H9 (cell line): Measurements from ENCODE around the gene MED27. TPM values are rescaled to one million over a fixed set of nuclear protein-coding genes. Genes with fewer than 3 reads are reported as not detected.

Experiments used
- DNase-seq: peaks from one replicate; pipeline ENCODE4 v3.0.0-alpha.2; 2017
- H2AFZ ChIP-seq: one replicate; pipeline ENCODE4 v1.6.1; 2013; ENCODE audit warnings: mild to moderate bottlenecking, low read length, control low read depth, moderate library complexity
- H2AK5ac ChIP-seq: 2 replicates; pipeline ENCODE4 v1.6.1; 2013; ENCODE audit warnings: low read length, control low read depth, mixed read lengths; ENCODE audit not compliant: insufficient read length
- H2BK120ac ChIP-seq: one replicate; pipeline ENCODE4 v1.6.1; 2013; ENCODE audit warnings: low read depth, mild to moderate bottlenecking, low read length, control low read depth, inconsistent platforms; ENCODE audit not compliant: poor library complexity, severe bottlenecking
- H2BK12ac ChIP-seq: 2 replicates; pipeline ENCODE4 v1.6.1; 2013; ENCODE audit warnings: low read length, control low read depth, mixed read lengths, low read depth; ENCODE audit not compliant: insufficient read length
- H2BK15ac ChIP-seq: 2 replicates; pipeline ENCODE4 v1.6.1; 2013; ENCODE audit warnings: low read depth, low read length, control low read depth
- H2BK20ac ChIP-seq: one replicate; pipeline ENCODE4 v1.6.1; 2013; ENCODE audit warnings: low read depth, mild to moderate bottlenecking, low read length, control low read depth, inconsistent platforms; ENCODE audit not compliant: poor library complexity, severe bottlenecking
- H2BK5ac ChIP-seq: 2 replicates; pipeline ENCODE4 v1.6.1; 2013; ENCODE audit warnings: low read length, control low read depth, mixed read lengths; ENCODE audit not compliant: insufficient read length
- H3K14ac ChIP-seq: 2 replicates; pipeline ENCODE4 v1.6.1; 2013; ENCODE audit warnings: low read length, control low read depth; ENCODE audit not compliant: insufficient read depth
- H3K18ac ChIP-seq: 2 replicates; pipeline ENCODE4 v1.6.1; 2013; ENCODE audit warnings: low read depth, mild to moderate bottlenecking, mixed read lengths, low read length, control low read depth; ENCODE audit not compliant: insufficient read length
- H3K23ac ChIP-seq: 2 replicates; pipeline ENCODE4 v1.6.1; 2013; ENCODE audit warnings: low read length, control low read depth, mixed read lengths, low read depth; ENCODE audit not compliant: insufficient read length
- H3K23me2 ChIP-seq: 2 replicates; pipeline ENCODE4 v1.6.1; 2013; ENCODE audit warnings: low read depth, mild to moderate bottlenecking, mixed read lengths, low read length, control low read depth; ENCODE audit not compliant: insufficient read length, poor library complexity, severe bottlenecking
- H3K27ac ChIP-seq: 2 replicates; pipeline ENCODE4 v1.5.1; 2013; ENCODE audit warnings: low read length, control low read depth, mixed read lengths, low read depth; ENCODE audit not compliant: insufficient read length
- H3K27me3 ChIP-seq: 2 replicates; pipeline ENCODE4 v1.6.1; 2013; ENCODE audit warnings: low read length, control low read depth, inconsistent platforms; ENCODE audit not compliant: insufficient read depth
- H3K4ac ChIP-seq: 2 replicates; pipeline ENCODE4 v1.6.1; 2013; ENCODE audit warnings: low read depth, mild to moderate bottlenecking, control low read depth, inconsistent platforms, low read length, moderate library complexity
- H3K4me1 ChIP-seq: 2 replicates; pipeline ENCODE4 v1.6.1; 2013; ENCODE audit warnings: low read length, control low read depth, inconsistent platforms; ENCODE audit not compliant: insufficient read depth
- H3K4me2 ChIP-seq: 2 replicates; pipeline ENCODE4 v1.6.1; 2013; ENCODE audit warnings: low read length, control low read depth, mixed read lengths; ENCODE audit not compliant: insufficient read length, insufficient read depth
- H3K56ac ChIP-seq: 2 replicates; pipeline ENCODE4 v1.6.1; 2013; ENCODE audit warnings: low read depth, mild to moderate bottlenecking, mixed read lengths, low read length, control low read depth; ENCODE audit not compliant: insufficient read length
- H3K79me1 ChIP-seq: 2 replicates; pipeline ENCODE4 v1.6.1; 2013; ENCODE audit warnings: low read depth, mild to moderate bottlenecking, moderate library complexity, low read length, control low read depth, inconsistent platforms; ENCODE audit not compliant: insufficient read depth, poor library complexity, severe bottlenecking
- H3K79me2 ChIP-seq: 2 replicates; pipeline ENCODE4 v1.6.1; 2013; ENCODE audit warnings: low read length, control low read depth, inconsistent platforms; ENCODE audit not compliant: insufficient read depth
- H3K9ac ChIP-seq: 2 replicates; pipeline ENCODE4 v1.6.1; 2013; ENCODE audit warnings: low read length, control low read depth, mixed read lengths; ENCODE audit not compliant: insufficient read length; ENCODE audit errors: extremely low read depth
- H3K9me3 ChIP-seq: one replicate; pipeline ENCODE4 v1.6.1; 2013; ENCODE audit warnings: low read depth, low read length, inconsistent platforms; ENCODE audit not compliant: control insufficient read depth
- H3T11ph ChIP-seq: one replicate; pipeline ENCODE4 v1.6.1; 2013; ENCODE audit warnings: mild to moderate bottlenecking, low read length, control low read depth, inconsistent platforms
- H4K20me1 ChIP-seq: one replicate; pipeline ENCODE4 v1.6.1; 2013; ENCODE audit not compliant: control insufficient read depth, insufficient read length, insufficient read depth
- H4K5ac ChIP-seq: 2 replicates; pipeline ENCODE4 v1.6.1; 2013; ENCODE audit warnings: low read depth, mild to moderate bottlenecking, mixed read lengths, low read length, control low read depth; ENCODE audit not compliant: insufficient read length
- H4K8ac ChIP-seq: replicated peaks from 2 replicates; pipeline ENCODE4 v1.6.1; 2013; ENCODE audit warnings: low read length, control low read depth, mixed read lengths, low read depth; ENCODE audit not compliant: insufficient read length
- H4K91ac ChIP-seq: 2 replicates; pipeline ENCODE4 v1.6.1; 2013; ENCODE audit warnings: low read depth, mild to moderate bottlenecking, moderate library complexity, mixed read lengths, low read length, control low read depth; ENCODE audit not compliant: insufficient read length
- H3K27ac Mint-ChIP-seq, 3 experiments: 2 replicates in 2 of 3; 3 replicates in 1 of 3; pipeline ENCODE4 v1.8.0; 2020 to 2021; ENCODE audit warnings: mixed read lengths in 3 of 3, mild to moderate bottlenecking in 1 of 3, moderate library complexity in 1 of 3
- H3K27me3 Mint-ChIP-seq: 2 replicates; pipeline ENCODE4 v1.8.0; 2021; ENCODE audit warnings: low read depth, mild to moderate bottlenecking, moderate library complexity, mixed read lengths
- H3K36me3 Mint-ChIP-seq, 3 experiments: 2 replicates in 2 of 3; 3 replicates in 1 of 3; pipeline ENCODE4 v1.8.0; 2020 to 2021; ENCODE audit warnings: low read depth in 3 of 3, mixed read lengths in 3 of 3; ENCODE audit not compliant: insufficient read depth in 1 of 3
- H3K4me1 Mint-ChIP-seq, 2 experiments: 2 replicates each; pipeline ENCODE4 v1.8.0; 2020; ENCODE audit warnings: mixed read lengths in 2 of 2
- H3K4me3 Mint-ChIP-seq, 2 experiments: 2 replicates in 1 of 2; 3 replicates in 1 of 2; pipeline ENCODE4 v1.8.0; 2020 to 2021; ENCODE audit warnings: mild to moderate bottlenecking in 2 of 2, mixed read lengths in 2 of 2, moderate library complexity in 1 of 2
- H3K9me3 Mint-ChIP-seq, 2 experiments: 2 replicates in 1 of 2; 3 replicates in 1 of 2; pipeline ENCODE4 v1.8.0; 2020; ENCODE audit warnings: mild to moderate bottlenecking in 2 of 2, mixed read lengths in 2 of 2, moderate library complexity in 1 of 2
- WGBS: extraction: QIAGEN DNeasy Blood & Tissue Kit; methylation state at CpG from one replicate; pipeline ENCODE4 v1.1.7; 2013; ENCODE audit warnings: missing lambda C conversion rate, low lambda C conversion rate, mixed read lengths; ENCODE audit not compliant: insufficient read length; ENCODE audit errors: extremely low coverage; 5-methylcytosine and 5-hydroxymethylcytosine counted together
- total RNA-seq: library from RNA; stranded (reverse); gene quantifications from 2 replicates; pipeline ENCODE4 v1.2.1, GENCODE V29; 2021
- TF ChIP-seq, protein P1 (sequence below): fragments of 200-600 bp; sonication (generic); conservative IDR thresholded peaks from 3 replicates; pipeline ENCODE4 v1.8.0; 2021; ENCODE audit warnings: antibody characterized with exemption, mild to moderate bottlenecking

The MED27 gene
- total RNA-seq, 1 experiment from 2014 or later: 33.5 TPM

- no peak overlapping the region for H3K4me2 ChIP-seq
- no peak overlapping the region for H2BK15ac ChIP-seq
- no peak overlapping the region for H3K4ac ChIP-seq
- no peak overlapping the region for H3K27ac ChIP-seq
- H3K23ac ChIP-seq: no peak overlapping the region
- Mint-ChIP-seq H3K27ac (0 out of 7 replicates have a peak overlapping the region, but pooled peaks of 1 of the 3 experiments have one; percentile 15), H3K36me3 (no peaks in the 10 kb centered on the region), H3K9me3 (no peaks in the 10 kb centered on the region), H3K27me3 (peaks cover 2% of the 10 kb centered on the region; the same call in 1 of the 2 replicates), H3K4me3 (no peak overlapping the region), H3K4me1 (peaks cover 11 to 26% of the 10 kb centered on the region in 2 experiments)
- H3K27me3 ChIP-seq: no peaks in the 10 kb centered on the region
- H4K91ac ChIP-seq: no peak overlapping the region
- H3K23me2 ChIP-seq: no peaks in the 10 kb centered on the region
- no peak overlapping the region for H2BK5ac ChIP-seq
- DNase-seq: no peak
- H2AFZ ChIP-seq: no peak overlapping the region
- no peak overlapping the region for H3K9ac ChIP-seq
- no peak overlapping the region for H2BK20ac ChIP-seq
- H2AK5ac ChIP-seq: no peak overlapping the region
- no peak overlapping the region for H3T11ph ChIP-seq
- H3K4me1 ChIP-seq: peaks cover 4% of the 10 kb centered on the region; the same call in 1 of the 2 replicates
- no peak overlapping the region for H4K8ac ChIP-seq
- no peak overlapping the region for H4K5ac ChIP-seq
- no peaks in the 10 kb centered on the region for H3K79me2 ChIP-seq
- H3K14ac ChIP-seq: no peak overlapping the region
- no peaks in the 10 kb centered on the region for H3K9me3 ChIP-seq
- H3K18ac ChIP-seq: no peak overlapping the region
- no peak overlapping the region for H2BK12ac ChIP-seq
- no peak overlapping the region for H2BK120ac ChIP-seq
- no peak overlapping the region for H3K56ac ChIP-seq
- no peaks in the 10 kb centered on the region for H3K79me1 ChIP-seq
- WGBS: no CpG with 5 or more reads among the region's 17 CpGs
- H4K20me1 ChIP-seq: no peaks in the 10 kb centered on the region
- TF ChIP-seq, protein P1, sequence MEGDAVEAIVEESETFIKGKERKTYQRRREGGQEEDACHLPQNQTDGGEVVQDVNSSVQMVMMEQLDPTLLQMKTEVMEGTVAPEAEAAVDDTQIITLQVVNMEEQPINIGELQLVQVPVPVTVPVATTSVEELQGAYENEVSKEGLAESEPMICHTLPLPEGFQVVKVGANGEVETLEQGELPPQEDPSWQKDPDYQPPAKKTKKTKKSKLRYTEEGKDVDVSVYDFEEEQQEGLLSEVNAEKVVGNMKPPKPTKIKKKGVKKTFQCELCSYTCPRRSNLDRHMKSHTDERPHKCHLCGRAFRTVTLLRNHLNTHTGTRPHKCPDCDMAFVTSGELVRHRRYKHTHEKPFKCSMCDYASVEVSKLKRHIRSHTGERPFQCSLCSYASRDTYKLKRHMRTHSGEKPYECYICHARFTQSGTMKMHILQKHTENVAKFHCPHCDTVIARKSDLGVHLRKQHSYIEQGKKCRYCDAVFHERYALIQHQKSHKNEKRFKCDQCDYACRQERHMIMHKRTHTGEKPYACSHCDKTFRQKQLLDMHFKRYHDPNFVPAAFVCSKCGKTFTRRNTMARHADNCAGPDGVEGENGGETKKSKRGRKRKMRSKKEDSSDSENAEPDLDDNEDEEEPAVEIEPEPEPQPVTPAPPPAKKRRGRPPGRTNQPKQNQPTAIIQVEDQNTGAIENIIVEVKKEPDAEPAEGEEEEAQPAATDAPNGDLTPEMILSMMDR: no peak
These were observed 203.7 kb downstream of the MED27 start for GRCh38 chr9:131875828-131876485.
